Measurements from ENCODE around the gene INPP1.

The INPP1 gene

GRCh38 chr2:190353537-190353899, 10.1 kb downstream of the INPP1 start:
- no peaks in the 10 kb centered on the region for H3F3A ChIP-seq (ENCODE audit: control insufficient read depth, insufficient read depth)
- H3K27ac ChIP-seq (ENCODE audit: low read depth, low read length): no peak overlapping the region
- no peaks in the 10 kb centered on the region for H3K36me3 ChIP-seq (ENCODE audit: control insufficient read depth, low read length)
- H3K9me2 ChIP-seq (replicated peaks; ENCODE audit: control insufficient read depth, low read length): no peaks in the 10 kb centered on the region
- H3K4me3 ChIP-seq (ENCODE audit: low read length): no peak overlapping the region
- no peaks in the 10 kb centered on the region for H4K20me1 ChIP-seq (ENCODE audit: control insufficient read depth, insufficient read depth, low read depth, low read length)
- H3K27me3 ChIP-seq (ENCODE audit: control insufficient read depth, low read length): no peaks in the 10 kb centered on the region
- no peaks in the 10 kb centered on the region for H3K4me1 ChIP-seq (ENCODE audit: control insufficient read depth, low read length)
- no peak overlapping the region for H3K4me2 ChIP-seq (ENCODE audit: low read length)
- no peaks in the 10 kb centered on the region for H3K9me3 ChIP-seq (ENCODE audit: control insufficient read depth, insufficient read depth, low read length)
- no peaks in the 10 kb centered on the region for H3K79me2 ChIP-seq (ENCODE audit: control insufficient read depth, low read length)
- no peak for TF ChIP-seq EZH2phosphoT487 (IDR thresholded peaks at IDR 0.05; ENCODE audit: borderline replicate concordance, low read length)
- TF ChIP-seq CTCF (IDR thresholded peaks at IDR 0.05; ENCODE audit: low read depth, low read length, poor library complexity, severe bottlenecking): no peak

- no peaks in the 10 kb centered on the region for H3K4me1 ChIP-seq (ENCODE audit: control insufficient read depth, low read length)
- no peak overlapping the region for H3K27ac ChIP-seq (ENCODE audit: low read depth, low read length)
- H3F3A ChIP-seq (ENCODE audit: control insufficient read depth, insufficient read depth): no peaks in the 10 kb centered on the region
- H3K36me3 ChIP-seq (ENCODE audit: control insufficient read depth, low read length): no peaks in the 10 kb centered on the region
- no peak overlapping the region for H3K4me3 ChIP-seq (ENCODE audit: low read length)
- no peak for TF ChIP-seq EZH2phosphoT487 (IDR thresholded peaks at IDR 0.05; ENCODE audit: borderline replicate concordance, low read length)
- TF ChIP-seq CTCF (IDR thresholded peaks at IDR 0.05; ENCODE audit: low read depth, low read length, poor library complexity, severe bottlenecking): no peak
- no peaks in the 10 kb centered on the region for H3K79me2 ChIP-seq (ENCODE audit: control insufficient read depth, low read length)
- no peaks in the 10 kb centered on the region for H3K27me3 ChIP-seq (ENCODE audit: control insufficient read depth, low read length)
- H3K9me3 ChIP-seq (ENCODE audit: control insufficient read depth, insufficient read depth, low read length): no peaks in the 10 kb centered on the region
- H3K9me2 ChIP-seq (replicated peaks; ENCODE audit: control insufficient read depth, low read length): no peaks in the 10 kb centered on the region
- no peaks in the 10 kb centered on the region for H4K20me1 ChIP-seq (ENCODE audit: control insufficient read depth, insufficient read depth, low read depth, low read length)
- no peak overlapping the region for H3K4me2 ChIP-seq (ENCODE audit: low read length)
Measured at GRCh38 chr2:190354003-190354690, 10.8 kb downstream of the INPP1 start.

GRCh38 chr2:190355968-190356644, 12.7 kb downstream of the INPP1 start:
- H3F3A ChIP-seq (ENCODE audit: control insufficient read depth, insufficient read depth): no peaks in the 10 kb centered on the region
- no peaks in the 10 kb centered on the region for H3K4me1 ChIP-seq (ENCODE audit: control insufficient read depth, low read length)
- no peaks in the 10 kb centered on the region for H3K9me3 ChIP-seq (ENCODE audit: control insufficient read depth, insufficient read depth, low read length)
- no peaks in the 10 kb centered on the region for H3K9me2 ChIP-seq (replicated peaks; ENCODE audit: control insufficient read depth, low read length)
- no peaks in the 10 kb centered on the region for H4K20me1 ChIP-seq (ENCODE audit: control insufficient read depth, insufficient read depth, low read depth, low read length)
- H3K36me3 ChIP-seq (ENCODE audit: control insufficient read depth, low read length): no peaks in the 10 kb centered on the region
- TF ChIP-seq EZH2phosphoT487 (IDR thresholded peaks at IDR 0.05; ENCODE audit: borderline replicate concordance, low read length) (no peak), CTCF (IDR thresholded peaks at IDR 0.05; ENCODE audit: low read depth, low read length, poor library complexity, severe bottlenecking) (no peak)
- no peaks in the 10 kb centered on the region for H3K27me3 ChIP-seq (ENCODE audit: control insufficient read depth, low read length)
- no peak overlapping the region for H3K27ac ChIP-seq (ENCODE audit: low read depth, low read length)
- no peaks in the 10 kb centered on the region for H3K79me2 ChIP-seq (ENCODE audit: control insufficient read depth, low read length)
- no peak overlapping the region for H3K4me3 ChIP-seq (ENCODE audit: low read length)
- H3K4me2 ChIP-seq (ENCODE audit: low read length): no peak overlapping the region

All from DOHH2 (cell line).